ENCODE measurements around the gene ANKRD44.
"Not testable (repeated sequence)": the region's sequence is repeated elsewhere in the genome, so short reads cannot be mapped to it uniquely, and the experiment has no call there.

ANKRD44 gene

GRCh38 chr2:197028633-197029032 is 281.9 kb downstream of the ANKRD44 start:
- TF ChIP-seq POLR2A (IDR thresholded peaks at IDR 0.05; ENCODE audit: extremely low read depth, insufficient read length) (no peak), MYC (IDR thresholded peaks at IDR 0.05; ENCODE audit: low read depth, low read length) (no peak), MAX (IDR thresholded peaks at IDR 0.05; ENCODE audit: low read depth, low read length) (no peak), CTCF (IDR thresholded peaks at IDR 0.05; ENCODE audit: low read depth, low read length) (no peak)
- no peak for DNase-seq (ENCODE audit: low read depth)
- H3K4me3 ChIP-seq (ENCODE audit: low read depth, low read length) = no peak overlapping the region

DNA sequence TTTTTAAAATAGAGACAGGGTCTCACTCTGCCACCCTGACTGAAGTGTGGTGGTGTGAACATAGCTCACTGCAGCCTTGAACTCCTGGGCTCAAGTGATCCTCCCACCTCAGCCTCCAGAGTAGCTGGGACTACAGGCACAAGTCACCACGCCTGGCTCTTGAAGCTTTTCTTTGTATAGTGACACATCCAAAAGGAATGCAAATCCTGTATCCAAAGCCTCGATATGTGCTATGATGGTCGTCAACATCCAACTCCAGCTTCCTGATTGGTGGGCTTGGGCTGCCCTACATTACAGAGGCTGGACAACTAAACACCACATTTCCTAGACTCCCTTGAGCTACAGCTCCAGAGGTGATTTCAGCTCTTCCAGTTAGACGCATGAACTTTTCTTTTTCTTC is 282.4 kb downstream of the ANKRD44 start:
- DNase-seq (ENCODE audit: low read depth) = no peak
- no peak for TF ChIP-seq CTCF (IDR thresholded peaks at IDR 0.05; ENCODE audit: low read depth, low read length)
- TF ChIP-seq MAX (IDR thresholded peaks at IDR 0.05; ENCODE audit: low read depth, low read length) = no peak
- TF ChIP-seq POLR2A (IDR thresholded peaks at IDR 0.05; ENCODE audit: extremely low read depth, insufficient read length) = no peak
- TF ChIP-seq MYC (IDR thresholded peaks at IDR 0.05; ENCODE audit: low read depth, low read length) = no peak
- H3K4me3 ChIP-seq (ENCODE audit: low read depth, low read length) = no peak overlapping the region

DNA sequence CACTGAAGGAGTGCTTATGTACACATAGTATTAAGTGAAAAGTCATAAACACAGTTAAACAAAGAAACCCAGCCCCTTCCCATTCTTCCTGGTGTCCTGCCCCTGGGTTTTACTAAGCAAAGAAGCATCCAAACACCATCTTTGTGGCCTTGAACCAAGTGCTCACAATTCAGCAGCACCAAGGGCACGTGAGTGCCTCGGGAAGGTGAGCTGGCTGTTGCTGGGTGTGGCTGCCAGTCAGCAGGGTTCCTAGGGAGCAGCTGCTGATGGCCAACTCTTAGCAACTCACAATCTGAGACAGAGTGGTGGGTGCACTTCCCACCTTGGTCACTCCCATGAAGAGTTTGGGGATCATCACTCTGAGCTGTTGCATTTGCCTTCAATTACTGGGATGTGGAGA is 286.4 kb downstream of the ANKRD44 start:
- TF ChIP-seq MYC (IDR thresholded peaks at IDR 0.05; ENCODE audit: low read depth, low read length) (no peak), POLR2A (IDR thresholded peaks at IDR 0.05; ENCODE audit: extremely low read depth, insufficient read length) (no peak), CTCF (IDR thresholded peaks at IDR 0.05; ENCODE audit: low read depth, low read length) (no peak), MAX (IDR thresholded peaks at IDR 0.05; ENCODE audit: low read depth, low read length) (no peak)

DNA sequence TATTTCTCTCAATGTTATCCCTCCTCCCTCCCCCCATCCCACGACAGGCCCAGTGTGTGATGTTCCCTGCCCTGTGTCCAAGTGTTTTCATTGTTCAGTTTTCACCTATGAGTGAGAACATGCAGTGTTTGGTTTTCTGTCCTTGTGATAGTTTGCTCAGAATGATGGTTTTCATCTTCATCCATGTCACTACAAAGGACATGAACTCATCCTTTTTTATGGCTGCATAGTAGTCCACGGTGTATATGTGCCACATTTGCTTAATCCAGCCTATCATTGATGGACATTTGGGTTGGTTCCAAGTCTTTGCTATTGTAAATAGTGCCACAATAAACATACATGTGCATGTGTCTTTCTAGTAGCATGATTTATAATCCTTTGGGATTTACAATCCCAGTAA is 289.7 kb downstream of the ANKRD44 start:
- DNase-seq (ENCODE audit: low read depth); H3K4me3 ChIP-seq (ENCODE audit: low read depth, low read length): not testable (repeated sequence)

More for the DNA sequence above, 286.4 kb downstream of the ANKRD44 start:
- DNase-seq (ENCODE audit: low read depth) = no peak
- no peak overlapping the region for H3K4me3 ChIP-seq (ENCODE audit: low read depth, low read length)

- TF ChIP-seq MYC (IDR thresholded peaks at IDR 0.05; ENCODE audit: low read depth, low read length) (no peak), MAX (IDR thresholded peaks at IDR 0.05; ENCODE audit: low read depth, low read length) (no peak), CTCF (IDR thresholded peaks at IDR 0.05; ENCODE audit: low read depth, low read length) (no peak), POLR2A (IDR thresholded peaks at IDR 0.05; ENCODE audit: extremely low read depth, insufficient read length) (no peak)
- no peak overlapping the region for H3K4me3 ChIP-seq (ENCODE audit: low read depth, low read length)
- DNase-seq (ENCODE audit: low read depth) = no peak
These were observed 297.5 kb downstream of the ANKRD44 start for GRCh38 chr2:197013098-197013497.

GRCh38 chr2:197011801-197012641 is 298.6 kb downstream of the ANKRD44 start:
- peak; percentile 68 for DNase-seq (ENCODE audit: low read depth)
- H3K4me3 ChIP-seq (ENCODE audit: low read depth, low read length) = no peak overlapping the region
- TF ChIP-seq MAX (IDR thresholded peaks at IDR 0.05; ENCODE audit: low read depth, low read length) (no peak), MYC (IDR thresholded peaks at IDR 0.05; ENCODE audit: low read depth, low read length) (no peak), CTCF (IDR thresholded peaks at IDR 0.05; ENCODE audit: low read depth, low read length) (peak; percentile 96)

All from NB4 (cell line).